ENCODE data around the gene BNC2.

GRCh38 chr9:16873126-16873802, 2.8 kb upstream of the BNC2 start:
- TF ChIP-seq POLR2A (IDR thresholded peaks at IDR 0.05) (no peak), CTCF (IDR thresholded peaks at IDR 0.05) (no peak)
